ENCODE measurements around the gene KLRC1. TPM values are rescaled to one million over a fixed set of nuclear protein-coding genes. Genes with fewer than 3 reads are reported as not detected.
"Not testable (repeated sequence)": the region's sequence is repeated elsewhere in the genome, so short reads cannot be mapped to it uniquely, and the experiment has no call there.

KLRC1 gene
- total RNA-seq (0.22 TPM), polyA plus RNA-seq (ENCODE audit: insufficient read depth in 1 of 8, insufficient read length in 8 of 8, low replicate concordance in 1 of 8) (under 1 TPM; 0.10 to 0.64 (median 0.34) TPM)
- long read RNA-seq, donor 1: 0 reads
- long read RNA-seq, donor 2: 0 reads
- long read RNA-seq, donor 3: 0 reads
- long read RNA-seq, donor 4: 0 reads
- long read RNA-seq, donor 5, partial matches to known transcripts: 0 of 1 reads
- long read RNA-seq, donor 5, other reads (novel, unspliced or antisense): 0 of 1 reads
- long read RNA-seq, donor 6: 0 reads
- long read RNA-seq, donor 7: 0 reads
- long read RNA-seq, donor 8: 0 reads
- long read RNA-seq, donor 9: 0 reads
- long read RNA-seq, donor 10: 0 reads
- long read RNA-seq, donor 11: 0 reads

DNA sequence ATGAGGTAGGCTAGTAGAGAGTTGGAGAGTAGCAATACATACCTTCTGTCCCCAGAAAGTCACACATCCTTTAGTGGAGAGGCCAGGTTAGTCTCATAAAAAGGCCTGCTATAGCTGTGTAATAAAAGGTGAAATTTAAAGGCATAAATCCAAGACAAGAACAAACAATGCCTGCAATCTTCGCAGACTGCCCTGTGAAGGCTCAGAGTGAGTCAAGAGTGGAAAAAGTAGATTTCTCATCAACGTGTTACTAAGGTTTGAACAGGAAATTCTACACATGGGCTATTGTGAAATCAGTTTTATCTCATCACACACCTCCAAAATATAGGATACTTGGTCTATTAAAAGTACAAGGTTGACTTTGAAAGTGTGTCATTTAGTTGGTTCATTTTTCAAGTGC, at the start of gene KLRC1:
Gene KLRC1 (minus strand): TSS at position 222 of the 400 bp plus-strand sequence. CDS start 2,221 bp downstream, outside the sequence.
- WGBS (ENCODE audit: insufficient coverage): no CpG with 5 or more reads among the region's 2 CpGs
- Histone ChIP-seq H3K27ac (ENCODE audit: low read length) (no peak within 1 kb of the TSS), H3K4me1 (ENCODE audit: control insufficient read depth, insufficient read depth, low read length) (no peaks in the 10 kb centered on the region), H3K36me3 (ENCODE audit: control insufficient read depth, insufficient read depth, low read length) (no peaks in the 10 kb centered on the region), H3K9me3 (replicated peaks; ENCODE audit: control insufficient read depth, low read depth, low read length) (peaks cover 19% of the 10 kb centered on the region), H3K4me3 (ENCODE audit: low read length) (no peak within 1 kb of the TSS), H3K27me3 (ENCODE audit: control insufficient read depth, insufficient read depth, low read length) (no peaks in the 10 kb centered on the region)
- no peak for DNase-seq

DNA sequence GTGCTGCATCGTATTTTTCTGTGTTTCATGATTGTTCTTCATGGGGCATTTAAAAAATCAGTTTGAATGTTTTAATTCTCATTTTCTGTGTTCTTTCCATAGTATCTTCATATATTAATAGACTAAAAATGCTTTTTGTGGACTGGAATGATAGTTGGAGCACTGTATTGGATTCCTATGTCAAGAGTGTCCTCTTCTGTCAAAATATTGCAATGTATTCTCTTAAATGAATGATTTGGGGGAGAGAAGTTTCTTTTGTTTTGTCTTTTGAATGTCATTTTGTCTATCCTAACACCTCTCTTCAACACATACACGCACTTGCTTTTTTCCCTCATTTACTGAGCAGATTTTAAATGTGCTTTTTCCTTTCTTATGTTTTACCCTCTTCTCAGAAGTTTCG, 47.9 kb upstream of the KLRC1 start:
- Histone ChIP-seq H3K27me3 (ENCODE audit: control insufficient read depth, insufficient read depth, low read length) (no peaks in the 10 kb centered on the region), H3K27ac (ENCODE audit: low read length) (no peak overlapping the region), H3K4me1 (ENCODE audit: control insufficient read depth, insufficient read depth, low read length) (no peaks in the 10 kb centered on the region), H3K9me3 (replicated peaks; ENCODE audit: control insufficient read depth, low read depth, low read length) (no peaks in the 10 kb centered on the region), H3K36me3 (ENCODE audit: control insufficient read depth, insufficient read depth, low read length) (no peaks in the 10 kb centered on the region), H3K4me3 (ENCODE audit: low read length) (no peak overlapping the region)
- WGBS (ENCODE audit: insufficient coverage): 0% methylated on average over 1 of the region's 3 CpGs
- peak; percentile 7 for DNase-seq

DNA sequence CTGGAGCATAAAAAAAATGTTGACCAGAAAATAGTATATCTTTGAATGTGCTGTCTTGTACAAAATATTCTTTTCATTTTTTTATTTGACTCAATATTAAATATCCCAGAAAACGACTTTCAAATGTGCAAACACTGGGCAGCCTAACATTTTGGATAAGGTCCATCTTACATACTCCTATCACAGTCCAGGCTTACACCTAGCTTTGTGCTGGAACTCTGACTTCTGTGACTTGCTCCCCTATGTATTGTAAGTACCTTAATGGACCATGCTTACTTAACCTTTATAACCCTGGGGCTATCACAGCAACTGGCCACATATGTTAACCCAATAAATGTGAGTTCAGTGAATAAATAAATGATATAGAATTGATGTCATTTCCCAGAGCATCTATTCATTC, 44.9 kb upstream of the KLRC1 start:
- no peak overlapping the region for H3K27ac ChIP-seq (ENCODE audit: low read length)
- H3K36me3 ChIP-seq (ENCODE audit: control insufficient read depth, insufficient read depth, low read length): no peaks in the 10 kb centered on the region
- H3K4me1 ChIP-seq (ENCODE audit: control insufficient read depth, insufficient read depth, low read length): no peaks in the 10 kb centered on the region
- DNase-seq: no peak
- H3K9me3 ChIP-seq (replicated peaks; ENCODE audit: control insufficient read depth, low read depth, low read length): no peaks in the 10 kb centered on the region
- no CpG with 5 or more reads among the region's 1 CpG for WGBS (ENCODE audit: insufficient coverage)
- H3K4me3 ChIP-seq (ENCODE audit: low read length): no peak overlapping the region
- no peaks in the 10 kb centered on the region for H3K27me3 ChIP-seq (ENCODE audit: control insufficient read depth, insufficient read depth, low read length)

DNA sequence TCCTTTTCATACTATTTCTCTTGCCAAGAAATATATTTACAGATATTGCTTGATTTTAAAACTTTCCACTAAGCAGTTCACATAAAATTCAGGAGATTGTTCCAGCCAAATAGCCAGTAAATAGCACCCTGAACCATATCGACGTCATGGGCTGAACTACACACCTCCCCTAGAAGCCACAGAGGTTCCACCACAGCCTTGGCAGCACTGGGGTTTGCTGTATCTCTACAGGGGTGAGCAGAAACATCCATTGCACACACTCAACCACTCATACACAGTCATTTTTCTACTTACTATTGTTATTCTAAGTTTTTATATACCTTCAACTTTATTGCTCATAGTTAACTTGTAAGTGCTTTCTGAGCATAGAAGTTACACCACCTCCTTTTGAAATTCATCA, 44.4 kb upstream of the KLRC1 start:
- H3K4me3 ChIP-seq (ENCODE audit: low read length): no peak overlapping the region
- no peak overlapping the region for H3K27ac ChIP-seq (ENCODE audit: low read length)
- H3K27me3 ChIP-seq (ENCODE audit: control insufficient read depth, insufficient read depth, low read length): no peaks in the 10 kb centered on the region
- WGBS (ENCODE audit: insufficient coverage): 44% methylated on average over 2 of the region's 2 CpGs
- no peaks in the 10 kb centered on the region for H3K4me1 ChIP-seq (ENCODE audit: control insufficient read depth, insufficient read depth, low read length)
- DNase-seq: peak; percentile 7
- H3K36me3 ChIP-seq (ENCODE audit: control insufficient read depth, insufficient read depth, low read length): no peaks in the 10 kb centered on the region
- no peaks in the 10 kb centered on the region for H3K9me3 ChIP-seq (replicated peaks; ENCODE audit: control insufficient read depth, low read depth, low read length)

DNA sequence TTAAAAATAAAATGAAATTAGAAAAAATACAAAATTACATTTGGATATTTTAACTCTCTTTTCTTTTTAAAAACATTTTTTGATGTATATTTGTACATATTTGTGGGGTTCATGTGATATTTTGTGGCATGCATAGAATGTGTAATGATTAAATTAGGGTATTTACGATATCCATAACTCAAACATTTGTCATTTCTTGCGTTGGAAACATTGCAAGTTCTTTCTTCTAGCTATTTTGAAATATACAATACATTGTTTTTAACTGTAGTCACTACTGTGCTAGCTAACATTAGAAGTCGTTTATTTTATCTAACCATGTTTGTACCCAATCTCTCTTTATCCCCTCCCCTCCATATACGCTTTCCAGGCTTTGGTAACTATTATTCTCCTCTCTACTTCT, 38.6 kb upstream of the KLRC1 start:
- H3K36me3 ChIP-seq (ENCODE audit: control insufficient read depth, insufficient read depth, low read length): no peaks in the 10 kb centered on the region
- WGBS (ENCODE audit: insufficient coverage): no CpG with 5 or more reads among the region's 4 CpGs

DNA sequence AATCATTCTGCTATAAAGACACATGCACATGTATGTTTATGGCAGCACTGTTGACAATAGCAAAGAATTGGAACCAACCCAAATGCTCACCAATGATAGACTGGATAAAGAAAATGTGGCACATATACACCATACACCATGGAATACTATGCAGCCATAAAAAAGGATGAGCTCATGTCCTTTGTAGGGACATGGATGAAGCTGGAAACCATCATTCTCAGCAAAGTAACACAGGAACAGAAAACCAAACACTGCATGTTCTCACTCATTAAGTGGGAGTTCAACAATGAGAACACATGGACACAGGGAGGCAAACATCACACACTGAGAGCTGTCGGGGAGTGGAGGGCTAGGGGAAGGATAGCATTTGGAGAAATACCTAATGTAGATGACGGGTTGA, 34.2 kb upstream of the KLRC1 start:
- not testable (repeated sequence) for H3K27ac ChIP-seq (ENCODE audit: low read length); H3K36me3 ChIP-seq (ENCODE audit: control insufficient read depth, insufficient read depth, low read length); H3K4me1 ChIP-seq (ENCODE audit: control insufficient read depth, insufficient read depth, low read length); DNase-seq; H3K9me3 ChIP-seq (replicated peaks; ENCODE audit: control insufficient read depth, low read depth, low read length); H3K27me3 ChIP-seq (ENCODE audit: control insufficient read depth, insufficient read depth, low read length); H3K4me3 ChIP-seq (ENCODE audit: low read length)
- WGBS (ENCODE audit: insufficient coverage): no CpG with 5 or more reads among the region's 2 CpGs

More for the DNA sequence above, 38.6 kb upstream of the KLRC1 start:
- no peaks in the 10 kb centered on the region for H3K4me1 ChIP-seq (ENCODE audit: control insufficient read depth, insufficient read depth, low read length)
- DNase-seq: no peak
- no peak overlapping the region for H3K4me3 ChIP-seq (ENCODE audit: low read length)
- no peaks in the 10 kb centered on the region for H3K9me3 ChIP-seq (replicated peaks; ENCODE audit: control insufficient read depth, low read depth, low read length)
- H3K27me3 ChIP-seq (ENCODE audit: control insufficient read depth, insufficient read depth, low read length): no peaks in the 10 kb centered on the region
- no peak overlapping the region for H3K27ac ChIP-seq (ENCODE audit: low read length)

DNA sequence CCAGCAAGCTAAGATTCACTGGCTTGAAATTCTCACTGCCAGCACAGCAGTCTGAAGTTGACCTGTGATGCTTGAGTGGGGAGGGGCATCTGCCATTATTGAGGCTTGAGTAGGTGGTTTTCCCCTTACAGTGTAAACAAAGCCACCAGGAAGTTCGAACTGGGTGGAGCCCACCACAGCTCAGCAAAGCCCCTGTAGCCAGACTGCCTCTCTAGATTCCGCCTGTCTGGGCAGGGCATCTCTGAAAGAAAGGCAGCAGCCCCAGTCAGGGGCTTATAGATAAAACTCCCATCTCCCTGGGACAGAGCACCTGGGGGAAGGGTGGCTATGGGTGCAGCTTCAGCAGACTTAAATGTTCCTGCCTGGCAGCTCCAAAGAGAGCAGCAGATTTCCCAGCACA, 28.7 kb upstream of the KLRC1 start:
- H3K36me3 ChIP-seq (ENCODE audit: control insufficient read depth, insufficient read depth, low read length); H3K9me3 ChIP-seq (replicated peaks; ENCODE audit: control insufficient read depth, low read depth, low read length); H3K4me1 ChIP-seq (ENCODE audit: control insufficient read depth, insufficient read depth, low read length); H3K4me3 ChIP-seq (ENCODE audit: low read length); DNase-seq; H3K27me3 ChIP-seq (ENCODE audit: control insufficient read depth, insufficient read depth, low read length); H3K27ac ChIP-seq (ENCODE audit: low read length): not testable (repeated sequence)
- 50% methylated on average over 2 of the region's 2 CpGs for WGBS (ENCODE audit: insufficient coverage)

DNA sequence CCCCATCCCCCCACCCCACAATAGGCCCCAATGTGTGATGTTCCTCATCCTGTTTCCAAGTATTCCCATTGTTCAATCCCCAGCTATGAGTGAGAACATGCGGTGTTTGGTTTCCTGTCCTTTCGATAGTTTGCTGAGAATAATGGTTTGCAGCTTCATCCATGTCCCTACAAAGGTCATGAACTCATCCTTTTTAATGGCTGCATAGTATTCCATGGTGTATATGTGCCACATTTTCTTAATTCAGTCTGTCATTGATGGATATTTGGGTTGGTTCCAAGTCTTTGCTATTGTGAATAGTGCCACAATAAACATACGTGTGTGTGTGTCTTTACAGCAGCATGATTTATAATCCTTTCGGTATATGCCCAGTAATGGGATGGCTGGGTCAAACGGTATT, 19.6 kb upstream of the KLRC1 start:
- not testable (repeated sequence) for H3K9me3 ChIP-seq (replicated peaks; ENCODE audit: control insufficient read depth, low read depth, low read length); H3K4me1 ChIP-seq (ENCODE audit: control insufficient read depth, insufficient read depth, low read length); H3K27ac ChIP-seq (ENCODE audit: low read length); H3K27me3 ChIP-seq (ENCODE audit: control insufficient read depth, insufficient read depth, low read length); H3K4me3 ChIP-seq (ENCODE audit: low read length); H3K36me3 ChIP-seq (ENCODE audit: control insufficient read depth, insufficient read depth, low read length); DNase-seq
- WGBS (ENCODE audit: insufficient coverage): no CpG with 5 or more reads among the region's 5 CpGs

DNA sequence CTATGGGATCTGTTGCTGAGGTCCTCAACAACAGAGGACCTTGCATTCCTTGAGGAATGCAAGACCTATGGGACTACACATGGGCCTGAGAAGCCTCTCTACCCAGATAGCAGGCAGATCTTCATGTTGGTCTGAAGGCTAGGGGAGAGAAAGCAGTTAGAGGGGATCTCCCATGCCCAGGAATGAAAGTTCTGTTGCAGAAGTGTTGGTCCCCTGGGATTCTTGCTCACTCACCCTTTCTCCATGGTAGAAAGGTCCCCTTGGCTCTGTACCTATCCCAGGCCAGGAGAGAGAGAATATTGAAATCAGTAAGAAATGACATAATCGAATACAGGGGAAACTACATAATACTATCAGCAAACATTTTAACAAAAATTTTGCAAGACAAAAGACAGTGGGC, 16.5 kb upstream of the KLRC1 start:
- H3K27ac ChIP-seq (ENCODE audit: low read length): no peak overlapping the region
- H3K9me3 ChIP-seq (replicated peaks; ENCODE audit: control insufficient read depth, low read depth, low read length): no peaks in the 10 kb centered on the region
- H3K27me3 ChIP-seq (ENCODE audit: control insufficient read depth, insufficient read depth, low read length): no peaks in the 10 kb centered on the region
- DNase-seq: no peak
- no peak overlapping the region for H3K4me3 ChIP-seq (ENCODE audit: low read length)
- WGBS (ENCODE audit: insufficient coverage): no CpG with 5 or more reads among the region's 1 CpG
- no peaks in the 10 kb centered on the region for H3K4me1 ChIP-seq (ENCODE audit: control insufficient read depth, insufficient read depth, low read length)
- H3K36me3 ChIP-seq (ENCODE audit: control insufficient read depth, insufficient read depth, low read length): no peaks in the 10 kb centered on the region

DNA sequence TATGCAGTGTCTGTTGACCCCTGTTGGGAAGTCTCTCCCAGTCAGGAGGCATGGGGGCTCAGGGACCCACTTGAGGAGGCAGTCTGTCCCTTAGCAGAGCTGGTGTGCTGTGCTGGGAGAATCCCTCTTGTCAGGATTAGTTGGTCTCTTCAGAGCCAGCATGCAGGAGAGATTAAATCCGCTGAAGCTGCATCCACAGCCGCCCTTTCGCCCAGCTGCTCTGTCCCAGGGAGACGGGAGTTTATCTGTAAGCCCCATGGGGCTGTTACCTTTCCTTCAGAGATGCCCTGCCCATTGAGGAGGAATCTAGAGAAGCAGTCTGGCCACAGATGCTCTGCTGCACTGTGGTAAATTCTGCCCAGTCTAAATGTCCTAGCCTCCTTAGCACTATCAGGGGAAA, 13.1 kb upstream of the KLRC1 start:
- WGBS (ENCODE audit: insufficient coverage): 89% methylated on average over 4 of the region's 4 CpGs
- Histone ChIP-seq H3K36me3 (ENCODE audit: control insufficient read depth, insufficient read depth, low read length) (no peaks in the 10 kb centered on the region), H3K27me3 (ENCODE audit: control insufficient read depth, insufficient read depth, low read length) (no peaks in the 10 kb centered on the region), H3K27ac (ENCODE audit: low read length) (no peak overlapping the region), H3K9me3 (replicated peaks; ENCODE audit: control insufficient read depth, low read depth, low read length) (peaks cover 2% of the 10 kb centered on the region), H3K4me1 (ENCODE audit: control insufficient read depth, insufficient read depth, low read length) (no peaks in the 10 kb centered on the region), H3K4me3 (ENCODE audit: low read length) (no peak overlapping the region)
- no peak for DNase-seq

DNA sequence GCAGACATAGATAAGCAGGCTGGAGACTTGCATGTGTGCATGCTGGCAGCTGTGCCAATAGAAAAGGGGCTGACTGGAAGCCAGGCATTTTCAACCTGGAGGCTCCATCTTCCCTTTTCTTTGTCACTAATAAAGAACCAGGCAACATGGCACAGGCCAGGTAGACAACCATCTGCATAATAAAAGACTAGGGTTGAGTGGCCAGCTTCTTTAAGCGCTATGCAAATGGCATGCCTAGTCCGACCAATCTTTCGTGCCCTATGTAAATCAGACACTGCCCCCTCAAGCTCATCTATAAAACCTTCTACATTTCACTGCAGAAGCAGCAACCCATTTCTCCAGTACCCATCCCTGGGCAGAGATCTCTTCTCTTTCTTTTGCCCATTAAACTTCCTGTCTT, 4.6 kb upstream of the KLRC1 start:
- Histone ChIP-seq H3K27ac (ENCODE audit: low read length) (no peak overlapping the region), H3K4me3 (ENCODE audit: low read length) (no peak overlapping the region), H3K4me1 (ENCODE audit: control insufficient read depth, insufficient read depth, low read length) (no peaks in the 10 kb centered on the region), H3K9me3 (replicated peaks; ENCODE audit: control insufficient read depth, low read depth, low read length) (peaks cover 21% of the 10 kb centered on the region), H3K27me3 (ENCODE audit: control insufficient read depth, insufficient read depth, low read length) (no peaks in the 10 kb centered on the region), H3K36me3 (ENCODE audit: control insufficient read depth, insufficient read depth, low read length) (no peaks in the 10 kb centered on the region)
- no peak for DNase-seq
- WGBS (ENCODE audit: insufficient coverage): 76% methylated on average over 3 of the region's 3 CpGs

Measured in muscle of leg (tissue), 16 donors.